Measurements from ENCODE around the gene NAALADL1. TPM values are rescaled to one million over a fixed set of nuclear protein-coding genes. Genes with fewer than 3 reads are reported as not detected.

Gene NAALADL1
- total and polyA plus RNA-seq, 2 experiments from 2014 or later = 11.1 to 13.7 TPM

DNA sequence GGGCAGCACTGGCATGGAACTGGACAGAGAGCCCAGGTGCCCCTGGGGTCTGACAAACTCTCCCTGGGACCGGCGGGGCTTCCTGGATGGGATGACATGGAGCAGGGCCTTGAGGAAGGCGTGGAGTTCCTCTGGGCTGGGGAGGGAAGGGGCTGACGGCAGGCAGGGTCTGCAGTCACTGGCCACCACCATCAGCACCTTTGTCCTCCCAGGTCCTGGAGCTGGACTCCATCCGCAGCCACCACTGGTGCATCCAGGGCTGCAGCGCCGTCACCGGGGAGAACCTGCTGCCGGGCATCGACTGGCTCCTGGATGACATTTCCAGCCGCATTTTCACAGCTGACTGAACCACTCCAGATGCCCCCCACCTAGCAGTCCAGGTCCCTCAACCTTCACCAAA lies 36.8 kb downstream of the NAALADL1 start (continued):
- TF ChIP-seq, protein P1, sequence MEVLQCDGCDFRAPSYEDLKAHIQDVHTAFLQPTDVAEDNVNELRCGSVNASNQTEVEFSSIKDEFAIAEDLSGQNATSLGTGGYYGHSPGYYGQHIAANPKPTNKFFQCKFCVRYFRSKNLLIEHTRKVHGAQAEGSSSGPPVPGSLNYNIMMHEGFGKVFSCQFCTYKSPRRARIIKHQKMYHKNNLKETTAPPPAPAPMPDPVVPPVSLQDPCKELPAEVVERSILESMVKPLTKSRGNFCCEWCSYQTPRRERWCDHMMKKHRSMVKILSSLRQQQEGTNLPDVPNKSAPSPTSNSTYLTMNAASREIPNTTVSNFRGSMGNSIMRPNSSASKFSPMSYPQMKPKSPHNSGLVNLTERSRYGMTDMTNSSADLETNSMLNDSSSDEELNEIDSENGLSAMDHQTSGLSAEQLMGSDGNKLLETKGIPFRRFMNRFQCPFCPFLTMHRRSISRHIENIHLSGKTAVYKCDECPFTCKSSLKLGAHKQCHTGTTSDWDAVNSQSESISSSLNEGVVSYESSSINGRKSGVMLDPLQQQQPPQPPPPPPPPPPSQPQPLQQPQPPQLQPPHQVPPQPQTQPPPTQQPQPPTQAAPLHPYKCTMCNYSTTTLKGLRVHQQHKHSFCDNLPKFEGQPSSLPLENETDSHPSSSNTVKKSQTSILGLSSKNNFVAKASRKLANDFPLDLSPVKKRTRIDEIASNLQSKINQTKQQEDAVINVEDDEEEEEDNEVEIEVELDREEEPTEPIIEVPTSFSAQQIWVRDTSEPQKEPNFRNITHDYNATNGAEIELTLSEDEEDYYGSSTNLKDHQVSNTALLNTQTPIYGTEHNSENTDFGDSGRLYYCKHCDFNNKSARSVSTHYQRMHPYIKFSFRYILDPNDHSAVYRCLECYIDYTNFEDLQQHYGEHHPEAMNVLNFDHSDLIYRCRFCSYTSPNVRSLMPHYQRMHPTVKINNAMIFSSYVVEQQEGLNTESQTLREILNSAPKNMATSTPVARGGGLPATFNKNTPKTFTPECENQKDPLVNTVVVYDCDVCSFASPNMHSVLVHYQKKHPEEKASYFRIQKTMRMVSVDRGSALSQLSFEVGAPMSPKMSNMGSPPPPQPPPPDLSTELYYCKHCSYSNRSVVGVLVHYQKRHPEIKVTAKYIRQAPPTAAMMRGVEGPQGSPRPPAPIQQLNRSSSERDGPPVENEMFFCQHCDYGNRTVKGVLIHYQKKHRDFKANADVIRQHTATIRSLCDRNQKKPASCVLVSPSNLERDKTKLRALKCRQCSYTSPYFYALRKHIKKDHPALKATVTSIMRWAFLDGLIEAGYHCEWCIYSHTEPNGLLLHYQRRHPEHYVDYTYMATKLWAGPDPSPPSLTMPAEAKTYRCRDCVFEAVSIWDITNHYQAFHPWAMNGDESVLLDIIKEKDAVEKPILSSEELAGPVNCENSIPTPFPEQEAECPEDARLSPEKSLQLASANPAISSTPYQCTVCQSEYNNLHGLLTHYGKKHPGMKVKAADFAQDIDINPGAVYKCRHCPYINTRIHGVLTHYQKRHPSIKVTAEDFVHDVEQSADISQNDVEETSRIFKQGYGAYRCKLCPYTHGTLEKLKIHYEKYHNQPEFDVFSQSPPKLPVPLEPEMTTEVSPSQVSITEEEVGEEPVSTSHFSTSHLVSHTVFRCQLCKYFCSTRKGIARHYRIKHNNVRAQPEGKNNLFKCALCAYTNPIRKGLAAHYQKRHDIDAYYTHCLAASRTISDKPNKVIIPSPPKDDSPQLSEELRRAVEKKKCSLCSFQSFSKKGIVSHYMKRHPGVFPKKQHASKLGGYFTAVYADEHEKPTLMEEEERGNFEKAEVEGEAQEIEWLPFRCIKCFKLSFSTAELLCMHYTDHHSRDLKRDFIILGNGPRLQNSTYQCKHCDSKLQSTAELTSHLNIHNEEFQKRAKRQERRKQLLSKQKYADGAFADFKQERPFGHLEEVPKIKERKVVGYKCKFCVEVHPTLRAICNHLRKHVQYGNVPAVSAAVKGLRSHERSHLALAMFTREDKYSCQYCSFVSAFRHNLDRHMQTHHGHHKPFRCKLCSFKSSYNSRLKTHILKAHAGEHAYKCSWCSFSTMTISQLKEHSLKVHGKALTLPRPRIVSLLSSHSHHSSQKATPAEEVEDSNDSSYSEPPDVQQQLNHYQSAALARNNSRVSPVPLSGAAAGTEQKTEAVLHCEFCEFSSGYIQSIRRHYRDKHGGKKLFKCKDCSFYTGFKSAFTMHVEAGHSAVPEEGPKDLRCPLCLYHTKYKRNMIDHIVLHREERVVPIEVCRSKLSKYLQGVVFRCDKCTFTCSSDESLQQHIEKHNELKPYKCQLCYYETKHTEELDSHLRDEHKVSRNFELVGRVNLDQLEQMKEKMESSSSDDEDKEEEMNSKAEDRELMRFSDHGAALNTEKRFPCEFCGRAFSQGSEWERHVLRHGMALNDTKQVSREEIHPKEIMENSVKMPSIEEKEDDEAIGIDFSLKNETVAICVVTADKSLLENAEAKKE (CRISPR knock-in tag; IDR thresholded peaks at IDR 0.05) = no peak
- TF ChIP-seq ZNF331 (CRISPR knock-in tag; IDR thresholded peaks at IDR 0.05; ENCODE audit: low read depth) (no peak), EZH2 (IDR thresholded peaks at IDR 0.05; ENCODE audit: low read depth, unreplicated experiment) (no peak), NANOG (IDR thresholded peaks at IDR 0.05; ENCODE audit: borderline replicate concordance) (no peak), REST (IDR thresholded peaks at IDR 0.05; ENCODE audit: unreplicated experiment) (no peak)

- Mint-ChIP-seq H3K4me3 (no peak overlapping the region), H3K4me1 (peaks cover 6% of the 10 kb centered on the region; the same call in 1 of the 3 replicates), H3K36me3 (ENCODE audit: low read depth) (peaks cover 42% of the 10 kb centered on the region), H3K27me3 (ENCODE audit: insufficient read depth, low read depth, poor library complexity) (peaks cover 9% of the 10 kb centered on the region), H3K9me3 (no peaks in the 10 kb centered on the region; the same call in 2 of the 3 replicates), H3K27ac (no peak overlapping the region)
- Histone ChIP-seq H3K79me2 (replicated peaks; ENCODE audit: insufficient read depth) (no peaks in the 10 kb centered on the region), H2AFZ (no peak overlapping the region), H3K4me1 (ENCODE audit: insufficient read depth) (no peaks in the 10 kb centered on the region), H3K27ac (ENCODE audit: low read depth) (no peak overlapping the region), H3K4me2 (no peak overlapping the region), H3K4me3 (no peak overlapping the region), H4K20me1 (replicated peaks; ENCODE audit: insufficient read depth) (0 out of 2 replicates have a peak, but pooled peaks cover 2% of the 10 kb centered on the region), H3K27me3 (ENCODE audit: insufficient read depth) (no peaks in the 10 kb centered on the region), H3K9me2 (ENCODE audit: insufficient read depth) (no peaks in the 10 kb centered on the region), H3K36me3 (ENCODE audit: insufficient read depth) (no peaks in the 10 kb centered on the region), H3F3A (replicated peaks; ENCODE audit: low read depth) (no peaks in the 10 kb centered on the region)
- ATAC-seq = no peak
- no peak for DNase-seq (ENCODE audit: low spot score)
- no peak for TF ChIP-seq POLR2AphosphoS5 (IDR thresholded peaks at IDR 0.05; ENCODE audit: low read depth)
- no peak for TF ChIP-seq EZH2phosphoT487 (IDR thresholded peaks at IDR 0.05; ENCODE audit: unreplicated experiment)
- TF ChIP-seq REST (IDR thresholded peaks at IDR 0.05; ENCODE audit: unreplicated experiment) = no peak
- no peak for TF ChIP-seq ZNF331 (CRISPR knock-in tag; IDR thresholded peaks at IDR 0.05; ENCODE audit: low read depth)
- no peak for TF ChIP-seq JUNB (IDR thresholded peaks at IDR 0.05; ENCODE audit: unreplicated experiment)
- TF ChIP-seq CTCF (conservative IDR thresholded peaks at IDR 0.05; ENCODE audit: low read depth in 2 of 2) = no peak
- TF ChIP-seq CREB1 (CRISPR knock-in tag; IDR thresholded peaks at IDR 0.05; ENCODE audit: low read depth) = no peak
These were observed 37.4 kb downstream of the NAALADL1 start for GRCh38 chr11:65021003-65021402.
